NCI-H1105 treated with DMSO at 0.1 percent for 48 hours (cell line): ENCODE data around the gene ANGPTL7.
"Not testable (repeated sequence)": the region's sequence is repeated elsewhere in the genome, so short reads cannot be mapped to it uniquely, and the experiment has no call there.

Experiments
- DNase-seq: peaks from one replicate; lab custom pipeline; 2025; lab: John Stamatoyannopoulos, UW

ANGPTL7 gene, protein sequence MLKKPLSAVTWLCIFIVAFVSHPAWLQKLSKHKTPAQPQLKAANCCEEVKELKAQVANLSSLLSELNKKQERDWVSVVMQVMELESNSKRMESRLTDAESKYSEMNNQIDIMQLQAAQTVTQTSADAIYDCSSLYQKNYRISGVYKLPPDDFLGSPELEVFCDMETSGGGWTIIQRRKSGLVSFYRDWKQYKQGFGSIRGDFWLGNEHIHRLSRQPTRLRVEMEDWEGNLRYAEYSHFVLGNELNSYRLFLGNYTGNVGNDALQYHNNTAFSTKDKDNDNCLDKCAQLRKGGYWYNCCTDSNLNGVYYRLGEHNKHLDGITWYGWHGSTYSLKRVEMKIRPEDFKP

DNA sequence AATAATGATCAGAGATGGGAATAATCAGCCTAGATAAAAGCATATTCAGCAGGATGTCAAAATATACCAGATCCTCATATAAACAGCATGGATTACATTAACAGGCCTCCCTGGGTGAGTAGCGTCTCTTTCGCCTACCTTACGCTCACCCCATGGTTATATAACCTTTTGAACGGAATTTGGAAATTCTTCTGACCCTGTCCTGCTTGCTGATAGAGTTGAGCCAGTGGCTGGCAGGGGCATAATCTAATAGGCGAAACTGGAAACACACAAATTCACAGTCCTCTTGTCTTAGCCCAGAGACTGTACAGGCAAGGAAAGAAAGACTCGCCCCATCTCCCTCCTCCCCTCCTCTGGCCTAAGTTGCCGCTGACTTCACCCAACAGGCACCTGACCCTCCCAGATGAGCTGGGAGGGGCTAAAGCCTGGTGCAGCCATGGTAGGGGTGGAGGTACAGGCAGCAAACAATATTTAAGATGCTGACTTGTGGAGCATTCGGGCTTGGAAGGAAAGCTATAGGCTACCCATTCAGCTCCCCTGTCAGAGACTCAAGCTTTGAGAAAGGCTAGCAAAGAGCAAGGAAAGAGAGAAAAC lies at the start of gene ANGPTL7:
Gene ANGPTL7 (plus strand): TSS at position 498 of the 594 bp plus-strand sequence. CDS start 225 bp downstream, outside the sequence.
- no peak for DNase-seq

DNA sequence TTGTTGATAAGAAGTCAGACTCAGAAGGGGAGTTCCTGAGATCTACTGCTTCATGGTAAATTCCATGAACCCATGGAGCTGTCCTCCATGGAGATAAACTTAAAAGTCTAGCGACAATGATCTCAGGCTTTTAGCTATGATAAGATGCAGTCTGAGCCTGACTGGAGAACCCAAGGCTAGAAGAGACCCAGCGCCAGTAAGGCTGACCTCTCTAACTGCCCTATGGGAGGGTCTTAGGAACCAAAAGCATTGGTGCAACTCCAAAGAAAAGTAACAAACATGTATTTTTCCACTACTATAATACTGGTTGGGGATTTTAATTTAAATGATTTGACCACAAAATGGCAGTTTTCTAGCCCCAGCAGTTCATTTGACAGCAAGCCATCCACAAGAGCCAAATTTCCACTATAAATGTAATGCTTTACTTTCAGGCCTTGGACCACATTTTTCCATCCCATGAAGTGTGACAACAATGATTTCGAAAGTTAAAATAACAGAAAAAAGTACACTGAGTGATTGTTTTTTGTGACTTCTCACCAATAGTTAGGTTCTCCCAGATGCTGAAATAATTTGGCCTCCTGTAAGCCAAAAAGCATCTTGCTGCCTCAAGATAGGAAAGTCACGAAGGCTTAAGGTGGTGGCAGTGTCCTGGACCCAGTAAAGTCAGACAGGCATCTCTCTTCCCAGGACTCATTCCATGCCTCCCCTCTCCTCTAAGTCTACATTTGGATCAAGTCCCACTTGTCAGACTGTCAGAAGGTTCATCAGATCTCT lies 46.4 kb upstream of the ANGPTL7 start:
- DNase-seq: no peak

DNA sequence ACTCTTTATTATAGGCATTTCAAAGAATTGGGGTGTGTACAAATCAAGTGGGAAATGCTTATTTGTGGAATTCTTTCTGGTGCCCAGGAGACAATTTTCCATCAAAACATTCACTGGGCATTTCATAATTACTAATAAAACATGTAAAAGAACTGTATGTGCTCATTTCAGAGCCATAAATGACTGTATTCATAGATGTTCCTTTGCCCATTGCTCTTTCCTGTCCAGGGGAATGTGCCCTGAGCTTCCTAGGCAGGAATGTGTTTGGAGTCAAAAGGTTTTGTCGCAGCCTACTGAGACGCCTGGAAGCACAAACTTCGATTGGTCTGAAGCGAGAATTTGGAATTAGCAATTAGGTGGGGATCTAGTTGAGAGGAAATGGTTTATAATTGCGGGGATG lies 45.8 kb upstream of the ANGPTL7 start:
- DNase-seq: no peak

DNA sequence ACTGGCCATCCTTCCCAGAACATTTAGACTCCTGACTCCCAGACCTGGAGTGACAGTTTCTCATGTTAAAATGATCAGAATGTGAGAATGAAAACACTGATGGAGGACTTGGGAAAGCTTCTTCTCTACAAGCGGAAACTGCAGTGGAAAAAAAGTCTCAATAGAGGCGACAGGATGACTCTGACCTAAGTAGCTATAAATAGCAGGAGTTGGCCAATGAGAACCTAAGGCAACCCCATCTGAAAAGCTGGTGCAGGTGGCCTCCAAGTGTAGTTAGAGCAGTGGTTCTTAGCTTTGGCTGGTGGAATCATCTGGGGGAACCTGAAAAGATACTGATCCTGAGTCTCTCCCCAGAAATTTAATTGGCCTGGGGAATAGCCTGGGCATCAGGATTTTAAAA lies 45.2 kb upstream of the ANGPTL7 start:
- DNase-seq: no peak

DNA sequence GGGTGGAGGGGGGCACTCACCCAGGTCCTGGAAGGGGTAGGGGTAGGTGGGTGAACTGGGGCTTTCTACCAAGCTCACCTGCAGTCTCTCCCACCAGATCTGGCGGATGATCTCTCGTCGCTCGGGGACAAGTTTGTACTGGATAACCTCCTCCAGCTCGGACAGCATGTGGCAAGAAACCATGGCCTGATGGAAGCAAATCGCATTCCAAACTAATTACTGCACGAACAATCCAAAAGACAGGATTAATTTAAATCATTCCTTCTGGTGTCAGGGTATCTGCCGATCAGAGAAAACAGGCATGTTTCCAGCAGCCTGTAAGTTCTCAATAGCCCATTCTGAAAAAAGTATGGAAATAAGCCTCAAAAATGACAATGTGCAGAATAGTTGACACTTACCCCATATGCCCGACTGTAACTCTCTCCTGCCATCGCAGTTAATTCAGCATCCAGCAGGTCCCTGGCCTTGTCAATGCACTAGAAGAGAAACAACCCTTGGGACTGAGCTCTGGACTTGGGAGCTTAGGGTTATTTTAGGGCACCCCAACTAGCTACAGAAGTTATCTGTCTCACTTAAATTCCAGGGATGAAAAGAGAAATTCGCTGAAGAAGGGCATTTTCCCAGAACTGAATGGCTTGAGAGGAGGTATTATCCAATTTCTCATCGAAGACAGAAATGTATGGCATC lies 44.4 kb upstream of the ANGPTL7 start:
- DNase-seq: no peak

DNA sequence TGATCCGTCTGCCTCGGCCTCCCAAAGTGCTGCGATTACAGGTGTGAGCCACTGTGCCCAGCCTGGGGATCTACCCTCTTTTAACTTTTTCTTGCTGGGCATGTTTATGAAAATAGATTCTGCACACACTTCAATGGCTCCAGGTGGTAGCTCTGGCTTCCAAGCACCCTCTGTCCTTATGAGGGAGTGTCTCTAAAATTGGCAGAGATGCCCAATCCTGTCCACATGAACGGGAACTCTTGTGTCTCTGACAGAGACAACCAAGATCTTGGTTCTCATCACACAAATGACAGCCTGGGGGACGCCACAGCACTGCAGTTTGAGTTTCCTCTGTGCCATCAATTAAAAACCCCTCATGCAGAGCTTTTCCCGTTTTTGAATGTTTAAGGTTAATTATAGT lies 43.4 kb upstream of the ANGPTL7 start:
- no peak for DNase-seq

DNA sequence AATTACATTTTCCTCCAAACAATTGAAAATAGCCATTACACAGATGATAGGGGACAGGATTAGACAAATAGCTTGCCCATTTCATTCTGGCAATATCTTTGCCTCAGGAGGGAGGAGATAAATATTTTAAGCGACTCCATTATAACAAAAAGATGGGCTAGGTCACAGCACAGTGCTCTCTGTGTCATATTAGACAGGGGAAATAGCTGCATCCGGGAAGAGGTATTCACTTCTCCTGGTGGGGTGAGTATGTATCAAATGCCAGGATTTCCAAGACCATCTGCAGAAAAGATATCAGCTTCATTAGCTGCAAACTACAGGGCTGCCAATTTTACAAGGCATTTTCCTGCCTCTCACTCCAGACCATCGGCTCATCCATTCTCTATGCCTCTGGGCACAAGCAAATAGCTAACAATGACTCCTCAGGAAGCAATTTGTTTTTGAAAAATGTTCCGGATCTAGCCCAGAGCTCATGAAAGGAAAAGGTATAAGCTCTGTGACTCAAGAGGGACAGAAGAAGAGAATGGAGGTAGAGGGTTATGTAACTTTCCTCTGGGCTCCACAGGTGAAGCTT lies 41.9 kb upstream of the ANGPTL7 start:
- no peak for DNase-seq

DNA sequence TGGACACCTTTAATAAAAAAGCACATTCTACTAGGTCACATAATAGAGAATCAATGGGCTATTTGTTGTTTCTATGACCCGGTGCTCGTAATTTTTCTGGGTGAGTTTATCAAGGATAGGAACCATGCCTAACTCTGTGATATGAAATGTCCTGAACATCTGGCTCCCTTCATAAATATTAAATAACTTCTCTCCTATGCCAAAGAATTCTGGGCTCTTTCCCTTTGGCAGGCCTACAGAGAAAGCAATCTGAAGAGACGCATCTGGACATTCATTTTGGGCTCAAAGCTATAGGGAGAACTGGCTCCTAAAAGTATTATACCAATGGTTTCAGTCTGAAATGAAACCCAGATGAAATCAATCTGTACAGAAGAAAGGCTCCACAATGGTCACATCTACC lies 38.8 kb upstream of the ANGPTL7 start:
- DNase-seq: no peak

DNA sequence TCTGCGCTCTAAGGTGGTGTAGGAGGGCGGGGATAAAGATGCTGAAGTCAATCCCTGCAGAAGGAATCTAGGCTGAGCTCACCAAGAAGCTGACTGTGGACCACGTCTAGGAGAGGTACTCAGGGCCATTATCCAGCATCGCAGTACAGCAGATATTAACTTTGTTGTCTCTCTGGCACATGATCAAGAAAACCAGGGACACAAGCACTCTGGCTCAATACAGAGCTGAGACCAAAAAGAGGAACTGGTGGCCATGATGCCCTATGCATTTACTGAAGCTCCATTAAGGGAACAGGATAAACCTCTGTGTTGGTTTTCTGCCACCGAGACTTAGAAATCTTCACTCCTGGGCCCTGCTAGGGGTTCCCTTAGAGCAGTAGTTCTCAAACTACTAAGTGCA lies 38.0 kb upstream of the ANGPTL7 start:
- DNase-seq: no peak

DNA sequence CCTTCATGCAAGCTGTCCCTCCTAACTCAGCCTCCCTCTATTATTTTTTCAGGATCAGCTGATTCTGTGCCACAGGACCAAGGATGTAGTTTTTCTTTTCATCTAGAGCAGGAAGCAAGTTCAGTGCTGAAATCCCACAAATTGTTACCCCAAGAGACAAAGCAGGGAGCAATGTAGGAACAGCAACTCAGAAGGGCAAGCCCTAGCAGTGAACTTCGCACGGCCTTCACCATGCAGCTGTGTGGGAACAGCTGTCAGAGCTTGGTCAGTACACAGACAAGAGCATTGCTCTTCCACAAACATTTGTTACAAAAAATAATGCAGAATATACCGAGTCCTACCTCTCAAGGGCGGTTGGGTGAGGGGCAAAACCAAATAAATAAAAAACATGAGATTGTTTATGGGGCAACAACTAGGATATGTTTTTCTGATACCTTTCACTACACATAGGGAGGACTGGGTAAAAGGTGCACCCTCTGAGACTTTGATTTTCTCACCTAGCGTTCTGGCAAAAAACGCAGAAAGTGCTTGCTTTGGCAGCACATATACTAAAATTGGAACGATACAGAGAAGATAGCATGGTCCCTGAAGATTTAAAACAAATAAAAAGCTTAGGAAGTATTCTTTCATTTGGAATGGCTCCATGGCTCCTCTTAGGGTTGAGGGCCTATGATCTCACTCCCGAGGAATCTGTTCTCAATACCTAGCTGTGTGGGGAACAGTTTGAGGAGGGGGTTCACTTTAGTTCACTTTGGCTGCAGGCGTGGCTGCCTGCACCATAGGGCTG lies 37.1 kb upstream of the ANGPTL7 start:
- DNase-seq: no peak

DNA sequence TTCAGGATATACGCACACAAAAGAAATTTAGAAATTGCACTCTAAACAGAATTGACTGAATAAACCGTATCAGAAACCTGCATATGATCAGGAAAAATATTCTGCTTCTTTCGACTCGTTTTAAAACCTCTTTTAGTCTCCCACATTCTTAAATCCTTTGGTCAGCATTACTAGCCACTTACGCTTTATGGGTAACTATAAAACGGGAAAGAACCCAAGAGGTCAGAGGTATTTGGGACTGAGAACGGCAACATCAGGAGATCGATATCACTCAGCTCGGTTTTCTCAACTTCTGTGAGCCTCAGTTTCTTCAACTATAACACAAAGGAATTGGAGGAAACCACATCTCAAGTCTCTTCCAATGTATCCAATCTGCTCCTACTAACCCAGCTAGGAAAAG lies 36.4 kb upstream of the ANGPTL7 start:
- no peak for DNase-seq

DNA sequence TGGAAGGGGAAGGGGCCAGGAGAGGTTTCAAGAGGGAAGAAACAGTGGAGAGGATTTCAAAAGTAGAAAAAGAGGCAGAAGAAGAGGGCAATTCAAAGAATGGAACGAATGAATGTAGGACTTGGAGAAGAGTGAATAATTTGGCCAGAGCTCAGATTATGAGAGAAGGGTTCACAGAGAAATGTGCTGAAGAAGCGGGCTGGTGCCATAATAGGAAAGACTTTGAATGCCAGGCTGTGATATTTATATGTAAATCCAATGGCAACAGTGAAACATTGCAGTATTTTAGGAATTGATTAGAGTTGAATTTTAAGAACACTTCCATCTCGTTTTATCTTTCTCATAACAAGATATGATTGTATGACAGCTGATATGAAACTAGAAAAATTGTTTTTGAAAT lies 36.0 kb upstream of the ANGPTL7 start:
- DNase-seq: no peak

DNA sequence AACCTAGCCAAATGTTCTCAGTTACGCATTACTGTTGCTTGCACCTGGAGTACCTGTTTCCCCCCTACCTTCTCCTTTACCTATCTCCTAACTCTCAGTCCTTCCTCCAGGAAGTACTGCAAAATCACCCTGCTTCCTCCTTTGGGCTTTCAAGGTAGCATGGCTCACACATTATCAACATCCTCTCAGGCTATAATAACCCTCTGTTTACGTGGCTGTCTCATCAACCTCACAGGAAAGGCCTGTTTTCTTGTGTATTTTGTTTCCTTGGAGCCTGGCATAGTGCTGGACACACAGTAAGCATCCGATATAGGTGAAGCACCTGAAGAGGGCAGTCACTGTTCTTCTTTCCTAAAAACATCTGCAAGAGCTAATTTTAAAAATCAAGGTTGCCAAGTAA lies 32.7 kb upstream of the ANGPTL7 start:
- DNase-seq: no peak

DNA sequence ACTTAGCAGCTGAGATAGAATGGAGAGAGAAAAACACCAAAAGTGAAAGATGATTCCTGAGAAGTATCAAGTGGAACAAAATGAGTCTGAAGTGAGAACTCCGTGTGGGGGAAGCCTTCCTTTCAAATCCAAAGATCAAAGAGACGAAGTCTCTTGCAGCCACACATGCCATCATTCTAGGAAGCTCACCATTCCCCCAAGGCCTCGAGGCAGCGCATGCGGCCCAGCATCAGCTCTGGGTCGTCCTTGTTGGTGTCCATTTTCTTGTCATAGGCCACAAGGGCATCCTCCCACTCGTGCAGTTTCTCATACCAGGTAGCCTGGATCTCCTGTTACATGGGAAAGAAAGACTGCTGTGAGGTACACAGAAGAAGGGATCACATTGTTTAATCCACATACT lies 32.2 kb upstream of the ANGPTL7 start:
- DNase-seq: no peak

DNA sequence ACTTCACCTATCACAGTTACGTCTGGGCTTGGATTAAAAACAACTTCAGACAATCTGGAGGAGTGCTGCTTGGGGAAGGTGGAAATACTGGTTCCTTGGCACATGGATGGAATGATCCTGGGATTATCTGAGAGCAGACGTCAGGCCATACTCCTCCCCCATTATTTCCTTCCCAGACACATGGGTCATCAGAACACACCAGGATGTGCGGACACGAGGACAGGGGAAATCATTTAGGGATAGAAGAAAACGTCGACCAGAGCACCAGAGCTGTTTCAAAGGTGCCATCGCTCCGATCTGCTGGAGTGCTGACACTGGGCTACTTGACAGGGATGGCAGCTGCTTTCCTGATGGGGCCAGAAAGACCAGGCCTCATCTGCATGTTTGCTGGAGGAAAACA lies 31.8 kb upstream of the ANGPTL7 start:
- no peak for DNase-seq

DNA sequence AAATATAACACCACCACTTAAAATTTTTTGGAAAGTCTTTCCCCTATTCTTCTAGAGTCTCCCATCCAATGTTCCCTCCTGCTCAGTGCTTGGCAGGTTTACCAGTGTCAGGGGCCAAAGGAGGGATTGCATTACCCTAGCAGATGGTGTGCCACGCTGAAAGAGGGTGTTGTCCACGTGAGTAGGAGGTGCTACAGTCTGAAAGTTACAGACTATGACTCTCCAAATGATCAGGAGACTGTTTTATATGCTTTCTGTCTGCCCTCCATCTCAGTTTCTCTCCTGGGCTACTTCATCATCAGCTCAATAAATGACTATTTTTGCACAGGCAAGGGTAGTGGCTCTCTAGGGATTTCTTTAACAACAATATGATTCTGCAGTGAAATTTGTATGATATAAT lies 31.3 kb upstream of the ANGPTL7 start:
- no peak for DNase-seq

DNA sequence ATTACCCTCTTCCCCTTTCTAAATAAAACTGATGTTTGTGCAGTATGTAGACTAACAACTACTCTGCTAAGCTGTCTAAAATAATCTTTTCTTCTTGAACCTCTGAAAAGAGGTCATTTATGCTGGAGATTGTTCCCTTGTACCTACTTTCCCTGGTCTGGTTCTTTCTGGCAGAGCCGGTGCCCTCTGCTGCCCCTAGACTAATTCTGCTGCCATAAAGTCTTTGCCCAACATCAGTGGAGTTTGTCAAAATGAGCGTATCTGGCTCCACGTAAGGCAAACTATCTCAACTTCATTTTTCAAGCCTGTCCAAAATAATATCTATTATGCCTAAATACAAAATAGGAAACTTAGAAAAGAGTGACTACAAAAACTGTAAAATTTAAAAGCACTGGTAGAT lies 30.9 kb upstream of the ANGPTL7 start:
- no peak for DNase-seq

DNA sequence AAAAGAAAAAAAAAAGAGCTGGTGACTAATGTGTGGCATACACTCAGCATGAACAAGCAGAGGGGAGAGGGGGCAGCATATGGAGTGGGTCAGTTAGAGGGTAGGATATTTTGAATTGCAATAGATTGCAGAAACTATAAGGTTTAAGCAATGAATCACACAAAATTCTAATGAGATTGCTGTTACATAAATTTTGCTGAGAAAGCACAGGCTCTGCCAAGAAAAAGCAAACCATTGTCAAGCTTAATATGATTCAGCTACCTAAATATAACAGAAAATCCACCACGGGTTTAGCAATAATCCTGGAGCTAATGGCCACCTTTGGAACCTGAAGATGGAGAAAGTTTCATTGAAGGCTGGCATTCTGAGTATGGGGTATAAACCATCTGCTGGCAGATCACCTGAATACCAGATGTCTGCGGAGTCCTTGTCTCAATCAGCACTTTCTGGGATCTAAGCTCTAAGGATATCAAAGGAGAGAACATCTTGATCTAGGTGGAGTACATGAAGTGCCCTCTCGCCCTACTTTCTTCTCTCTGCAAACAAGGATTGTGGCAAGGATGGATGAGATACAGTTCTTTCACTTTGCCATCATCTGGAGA lies 30.3 kb upstream of the ANGPTL7 start:
- DNase-seq: no peak

DNA sequence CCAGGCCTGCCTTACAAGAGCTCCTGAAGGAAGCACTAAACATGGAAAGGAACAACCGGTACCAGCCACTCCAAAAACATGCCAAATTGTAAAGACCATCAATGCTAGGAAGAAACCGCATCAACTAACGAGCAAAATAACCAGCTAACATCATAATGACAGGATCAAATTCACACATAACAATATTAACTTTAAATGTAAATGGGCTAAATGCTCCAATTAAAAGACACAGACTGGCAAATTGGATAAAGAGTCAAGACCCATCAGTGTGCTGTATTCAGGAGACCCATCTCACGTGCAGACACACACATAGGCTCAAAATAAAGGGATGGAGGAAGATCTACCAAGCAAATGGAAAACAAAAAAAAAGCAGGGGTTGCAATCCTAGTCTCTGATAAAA lies 26.4 kb upstream of the ANGPTL7 start:
- DNase-seq: not testable (repeated sequence)

DNA sequence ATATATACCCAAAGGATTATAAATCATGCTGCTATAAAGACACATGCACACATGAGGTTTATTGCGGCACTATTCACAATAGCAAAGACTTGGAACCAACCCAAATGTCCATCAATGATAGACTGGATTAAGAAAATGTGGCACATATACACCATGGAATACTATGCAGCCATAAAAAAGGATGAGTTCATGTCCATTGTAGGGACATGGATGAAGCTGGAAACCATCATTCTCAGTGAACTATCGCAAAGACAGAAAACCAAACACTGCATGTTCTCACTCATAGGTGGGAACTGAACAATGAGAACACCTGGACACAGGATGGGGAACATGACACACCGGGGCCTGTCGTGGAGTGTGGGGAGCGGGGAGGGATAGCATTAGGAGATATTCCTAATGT lies 22.4 kb upstream of the ANGPTL7 start:
- not testable (repeated sequence) for DNase-seq

DNA sequence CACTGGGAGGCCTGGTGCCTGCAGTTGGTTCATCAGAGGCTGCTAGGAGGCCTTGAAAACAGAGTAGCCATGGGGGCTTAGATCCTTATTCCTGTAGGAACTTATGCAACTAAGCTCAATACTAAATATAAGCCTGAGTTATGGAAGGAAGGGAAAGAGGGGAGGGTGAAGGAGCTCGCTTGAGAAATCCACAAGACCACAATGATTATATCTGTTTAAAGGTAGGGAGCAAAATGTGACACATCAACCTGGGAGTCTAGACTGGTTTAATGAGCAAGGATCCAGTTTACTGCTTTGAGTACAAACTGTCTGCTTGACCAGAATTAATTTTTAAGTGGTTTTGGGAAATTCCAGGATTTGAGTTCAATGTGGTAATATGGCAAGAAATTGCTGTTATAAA lies 20.4 kb upstream of the ANGPTL7 start:
- DNase-seq: no peak
